Stimulated activated CD4-positive, alpha-beta T cell treated with anti-CD3 and anti-CD28 coated beads, TNF-alpha, amount 100 ng/mL, for 4 hours (primary cell): ENCODE data around the gene ARHGAP33.
"Not testable (repeated sequence)": the region's sequence is repeated elsewhere in the genome, so short reads cannot be mapped to it uniquely, and the experiment has no call there.

Experiments used
- DNase-seq, 3 experiments: peaks; one replicate each; pipeline ENCODE4 v3.0.0-alpha.2; 2020; ENCODE audit warnings: low read depth in 3 of 3

ARHGAP33 gene

DNA sequence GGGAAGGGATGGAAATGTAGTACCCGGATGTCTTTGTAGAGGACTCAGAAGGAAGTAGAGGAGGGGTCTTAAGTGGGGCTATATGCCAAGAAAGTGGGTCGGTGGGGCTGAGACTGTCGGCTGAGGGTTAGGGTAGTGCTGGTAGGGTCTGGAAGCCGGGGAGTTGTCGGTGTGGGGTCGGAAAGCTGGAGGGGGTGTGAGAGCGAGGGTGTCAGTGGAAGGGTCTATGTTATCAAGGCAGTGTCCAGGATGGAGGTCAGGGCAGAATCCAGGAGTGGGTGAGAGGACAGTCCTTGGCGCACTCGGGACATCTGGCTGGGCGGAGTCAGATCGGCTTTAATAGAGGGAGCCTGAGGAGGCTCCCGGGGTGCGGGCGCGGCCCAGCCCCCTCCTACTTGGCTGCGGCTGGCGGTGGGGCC is 20.2 kb upstream of the ARHGAP33 start:
- DNase-seq = no peak

DNA sequence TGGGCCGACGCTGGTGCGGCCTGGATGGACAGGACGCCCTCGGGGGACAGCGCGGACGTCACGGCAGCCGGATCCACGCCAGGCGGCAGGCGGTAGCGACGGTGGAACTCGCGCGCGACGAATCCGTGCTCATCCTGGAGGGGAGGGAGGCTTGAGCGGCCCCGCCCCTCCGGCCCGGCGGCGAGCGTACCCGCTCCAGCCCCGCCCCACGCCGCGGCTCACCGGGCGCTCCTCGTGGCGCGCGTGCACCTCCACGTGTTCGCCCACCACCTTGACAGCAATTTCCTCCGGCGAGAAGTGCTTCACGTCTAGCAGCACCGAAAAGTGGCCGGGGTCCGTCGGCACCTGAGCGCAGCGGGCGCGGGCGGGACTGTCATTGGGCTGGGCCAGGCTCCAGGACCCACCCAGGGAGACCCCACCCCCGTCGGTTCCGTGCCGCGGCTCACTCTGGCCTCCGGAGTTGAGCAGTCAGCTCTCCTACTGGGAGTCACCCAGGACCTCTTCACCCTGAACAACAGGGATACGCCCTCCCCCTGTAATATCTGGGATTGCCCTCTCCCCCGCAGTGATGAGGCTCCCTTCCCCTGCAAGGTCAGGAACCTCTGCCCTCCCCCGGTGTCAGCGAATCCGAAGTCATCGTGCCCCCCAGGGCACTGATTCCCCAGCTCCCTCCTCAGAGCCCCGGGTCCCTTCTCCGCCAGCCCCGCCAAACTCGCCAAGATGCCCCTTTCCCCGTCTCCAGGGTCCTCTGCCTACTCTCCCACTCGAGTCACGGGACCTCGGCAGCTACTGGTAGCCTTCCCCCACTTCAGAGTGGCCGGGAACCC is 19.6 kb upstream of the ARHGAP33 start:
- peak in 2 of 3 experiments; percentile 45 to 56 for DNase-seq

DNA sequence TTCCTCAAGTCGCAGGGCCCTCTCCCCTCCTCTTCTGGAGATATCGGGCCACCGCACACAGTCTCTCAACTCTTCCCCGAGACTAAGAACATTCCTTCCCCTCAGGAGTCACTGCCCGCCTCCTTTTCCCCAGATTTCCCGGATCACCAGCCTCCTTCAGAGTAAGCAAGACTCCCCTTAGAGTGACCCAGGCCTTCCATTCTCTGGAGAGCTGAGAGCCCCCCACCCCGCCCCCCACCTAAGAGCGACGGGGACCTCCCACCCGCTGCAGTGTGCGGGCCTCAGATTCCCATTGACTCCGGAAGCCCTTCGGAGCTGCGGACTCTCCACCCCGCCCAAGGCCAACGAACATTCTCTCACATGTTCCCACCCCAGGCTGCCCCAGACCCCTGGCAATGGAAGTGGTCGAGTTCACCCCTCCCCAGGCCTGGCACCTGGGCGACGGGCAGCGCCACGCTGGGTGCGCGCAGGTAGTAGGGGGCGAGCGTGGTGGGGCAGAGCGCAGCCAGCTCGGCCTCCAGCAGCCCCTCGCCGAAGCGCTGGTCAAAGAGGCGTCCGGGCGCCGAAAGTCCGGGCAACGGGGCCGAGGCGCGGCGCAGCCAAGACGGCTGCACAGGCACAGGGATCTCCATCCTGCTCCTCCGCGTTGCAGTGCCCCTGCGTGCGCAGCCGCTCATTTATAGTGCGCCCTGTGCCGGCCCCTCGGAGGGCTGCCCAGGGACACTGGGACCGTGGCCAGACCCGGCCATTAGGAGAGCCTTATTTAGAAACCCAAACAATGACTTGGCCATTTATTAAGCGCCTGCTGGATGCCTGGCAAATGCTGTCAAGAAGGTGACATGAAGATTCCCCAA is 18.8 kb upstream of the ARHGAP33 start, which contains the start of gene HSPB6:
HSPB6 (minus strand) TSS at position 653 of the 854 bp plus-strand sequence; CDS start at position 632, 21 bp downstream.
- DNase-seq = no peak

DNA sequence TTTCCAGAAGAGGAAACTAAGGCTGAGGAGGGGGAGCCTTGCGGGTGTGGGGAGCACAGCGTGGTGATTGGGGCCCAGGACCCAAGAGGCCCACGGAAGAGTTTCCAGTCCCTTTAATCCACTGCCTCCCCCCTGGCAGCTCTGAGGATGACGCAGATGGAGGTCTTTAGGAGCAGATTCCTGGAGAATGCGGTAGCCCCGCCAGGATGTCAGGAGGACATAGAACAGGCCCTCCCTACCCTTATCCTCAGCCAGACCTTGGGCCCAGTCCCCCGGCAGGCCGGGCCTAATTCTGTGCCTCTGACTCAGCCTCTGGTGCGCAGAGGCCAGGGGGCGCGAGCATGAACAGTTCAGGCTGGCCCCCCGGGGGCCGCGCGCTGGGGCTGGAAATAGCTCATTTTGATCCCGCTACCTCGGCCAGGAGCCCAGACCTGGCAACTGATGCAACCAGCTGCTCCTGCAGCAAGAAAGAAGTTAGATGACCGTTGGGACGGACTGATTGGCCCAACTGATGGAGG is 18.1 kb upstream of the ARHGAP33 start:
- no peak for DNase-seq

DNA sequence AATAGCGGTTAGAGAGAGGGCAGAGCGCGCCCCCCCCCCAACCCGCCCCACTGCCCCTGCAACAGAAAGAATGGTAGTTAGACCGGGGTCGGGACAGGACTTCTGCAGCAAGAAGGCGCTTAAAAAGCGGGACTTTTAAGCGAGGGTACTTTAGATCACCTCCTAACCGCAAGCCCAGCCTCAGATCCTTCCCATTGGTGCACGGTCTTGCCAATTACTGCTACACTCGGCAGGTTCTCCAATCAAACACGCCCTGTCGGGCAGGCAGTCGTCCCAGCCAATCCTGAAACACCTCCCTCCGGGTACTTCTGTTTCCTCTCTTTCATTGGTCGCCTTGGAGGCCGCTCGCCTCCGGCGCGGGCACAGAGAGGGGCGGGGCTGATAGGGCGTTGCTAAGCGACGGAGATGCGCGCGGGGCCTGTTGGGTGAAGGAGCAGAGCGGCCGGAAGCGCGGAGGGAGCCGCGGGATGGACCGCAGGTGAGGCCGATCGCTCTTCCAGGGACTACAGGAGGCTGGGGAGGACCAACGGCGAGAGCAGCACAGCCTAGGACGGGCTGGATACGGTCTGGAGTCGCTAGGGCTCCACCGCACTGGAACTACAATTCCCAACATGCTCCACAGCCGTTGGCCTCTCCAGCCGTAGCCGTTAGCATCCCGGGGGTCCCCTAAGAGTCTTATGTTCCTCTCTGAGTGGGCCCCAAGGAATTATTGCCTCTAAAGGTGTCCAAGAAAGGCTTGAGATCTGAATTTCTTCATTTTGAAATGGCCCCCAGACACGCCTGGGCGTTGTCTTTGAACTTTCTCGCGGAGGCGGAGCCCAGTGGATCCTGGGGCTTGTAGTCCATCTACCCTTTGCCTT is 17.4 kb upstream of the ARHGAP33 start, which contains the start of gene PROSER3:
PROSER3 (plus strand) TSS at position 428 of the 860 bp plus-strand sequence; CDS start at position 468, 40 bp downstream.
- peak; percentile 91 to 96 (median 95) for DNase-seq

DNA sequence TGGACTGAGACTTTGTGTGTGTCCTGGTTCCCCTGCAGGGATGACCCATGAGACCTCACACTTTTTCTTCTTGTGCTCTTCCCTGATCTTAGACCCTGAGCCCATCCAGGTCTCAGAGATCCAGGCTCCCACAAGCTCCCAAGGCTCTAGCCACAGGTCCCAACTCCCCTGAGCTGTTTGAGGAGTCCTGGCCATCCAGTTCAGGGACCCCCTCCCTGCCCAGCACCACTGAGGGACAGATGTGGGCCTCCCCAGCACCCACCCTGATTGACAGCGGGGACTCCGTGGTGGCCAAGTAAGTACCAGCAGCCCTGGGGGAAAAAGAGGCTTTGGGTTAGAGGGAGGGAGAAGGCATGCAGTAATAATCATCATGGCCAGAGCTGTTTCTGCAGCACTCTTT is 15.7 kb upstream of the ARHGAP33 start:
- DNase-seq = no peak

DNA sequence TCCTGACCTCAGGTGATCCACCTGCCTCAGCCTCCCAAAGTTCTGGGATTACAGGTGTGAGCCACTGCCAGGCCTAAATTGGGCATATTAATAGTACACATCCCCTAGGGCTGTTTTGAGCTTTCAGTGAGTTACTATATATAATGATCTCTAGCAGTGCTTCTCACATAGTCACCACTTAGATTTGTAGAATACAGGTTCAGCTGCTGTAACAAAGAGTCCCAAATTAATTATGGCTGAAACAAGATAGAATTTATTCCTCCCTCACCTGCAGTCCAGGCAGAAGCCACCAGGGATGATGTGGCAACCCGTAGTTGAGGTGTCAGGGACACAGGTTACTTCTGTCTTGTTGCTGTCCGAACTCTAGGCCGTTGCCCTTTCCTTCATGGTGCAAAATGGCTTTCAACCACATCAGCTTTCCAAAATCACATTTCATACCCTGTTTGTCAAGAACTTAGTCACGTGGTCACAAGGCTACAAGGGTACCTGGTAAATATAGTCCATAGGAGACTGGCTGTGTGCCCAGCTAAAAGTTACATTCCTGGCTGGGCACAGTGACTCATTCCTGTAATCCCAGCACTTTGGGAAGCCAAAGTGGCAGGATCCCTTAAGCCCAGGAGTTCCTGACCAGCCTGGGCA is 14.5 kb upstream of the ARHGAP33 start:
- DNase-seq = no peak

DNA sequence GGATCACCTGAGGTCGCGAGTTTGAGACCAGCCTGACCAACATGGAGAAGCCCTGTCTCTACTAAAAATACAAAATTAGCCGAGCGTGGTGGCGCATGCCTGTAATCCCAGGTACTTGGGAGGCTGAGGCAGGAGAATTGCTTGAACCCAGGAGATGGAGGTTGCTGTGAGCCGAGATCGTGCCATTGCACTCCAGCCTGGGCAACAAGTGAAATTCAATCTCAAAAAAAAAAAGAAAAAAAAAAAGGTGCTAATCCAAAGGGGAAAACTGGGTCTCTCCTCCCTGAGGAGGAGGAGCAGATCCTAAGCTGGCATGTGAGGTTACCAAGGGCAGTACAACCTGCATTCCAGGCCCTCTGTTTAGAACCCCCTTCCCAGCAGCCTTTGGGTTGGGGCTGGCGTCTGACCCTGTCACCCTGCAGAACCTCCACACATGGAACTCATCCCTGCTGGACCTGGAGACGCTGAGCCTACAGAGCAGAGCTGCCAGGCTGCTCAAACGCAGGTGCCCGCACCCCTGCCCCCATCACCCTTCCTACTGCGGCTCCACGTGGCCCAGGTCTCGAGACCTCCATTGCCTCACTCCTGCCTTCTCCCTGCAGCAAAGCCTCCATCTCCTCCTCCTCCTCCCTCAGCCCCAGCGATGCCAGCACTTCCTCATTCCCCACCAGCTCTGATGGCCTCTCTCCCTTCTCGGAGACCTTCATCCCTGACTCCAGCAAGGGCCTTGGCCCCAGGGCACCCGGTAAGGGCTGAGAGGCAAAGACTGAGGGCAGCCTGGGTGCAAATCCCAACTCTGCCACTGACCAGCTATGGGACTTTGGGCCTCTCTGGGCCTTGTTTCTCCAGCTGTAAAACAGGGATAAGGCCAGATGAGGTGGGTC is 10.7 kb upstream of the ARHGAP33 start:
- DNase-seq = no peak

DNA sequence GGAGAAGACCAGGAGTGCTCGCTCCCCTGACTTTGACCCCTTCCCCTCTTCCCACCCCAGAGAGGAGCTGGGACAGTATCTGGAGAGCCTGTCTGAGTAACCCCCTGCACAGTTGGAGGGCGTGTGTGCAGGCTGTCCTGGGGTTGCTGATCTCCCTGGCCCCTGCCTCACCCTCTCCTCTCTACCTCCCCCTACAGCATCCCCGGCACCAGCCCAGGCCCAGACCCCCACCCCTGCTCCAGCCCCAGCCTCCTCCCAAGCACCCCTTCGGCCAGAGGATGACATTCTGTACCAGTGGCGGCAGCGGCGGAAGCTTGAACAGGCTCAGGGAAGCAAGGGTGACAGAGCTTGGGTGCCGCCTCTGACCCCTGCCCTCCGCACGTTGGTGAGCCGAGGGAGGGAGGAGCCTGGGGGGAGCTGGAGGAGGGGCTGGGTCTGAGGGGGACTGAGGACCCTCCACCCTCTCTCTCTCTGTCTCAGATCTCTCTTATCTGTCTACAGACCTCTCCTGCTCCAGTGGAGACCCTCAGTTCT is 8.7 kb upstream of the ARHGAP33 start:
- DNase-seq = no peak

DNA sequence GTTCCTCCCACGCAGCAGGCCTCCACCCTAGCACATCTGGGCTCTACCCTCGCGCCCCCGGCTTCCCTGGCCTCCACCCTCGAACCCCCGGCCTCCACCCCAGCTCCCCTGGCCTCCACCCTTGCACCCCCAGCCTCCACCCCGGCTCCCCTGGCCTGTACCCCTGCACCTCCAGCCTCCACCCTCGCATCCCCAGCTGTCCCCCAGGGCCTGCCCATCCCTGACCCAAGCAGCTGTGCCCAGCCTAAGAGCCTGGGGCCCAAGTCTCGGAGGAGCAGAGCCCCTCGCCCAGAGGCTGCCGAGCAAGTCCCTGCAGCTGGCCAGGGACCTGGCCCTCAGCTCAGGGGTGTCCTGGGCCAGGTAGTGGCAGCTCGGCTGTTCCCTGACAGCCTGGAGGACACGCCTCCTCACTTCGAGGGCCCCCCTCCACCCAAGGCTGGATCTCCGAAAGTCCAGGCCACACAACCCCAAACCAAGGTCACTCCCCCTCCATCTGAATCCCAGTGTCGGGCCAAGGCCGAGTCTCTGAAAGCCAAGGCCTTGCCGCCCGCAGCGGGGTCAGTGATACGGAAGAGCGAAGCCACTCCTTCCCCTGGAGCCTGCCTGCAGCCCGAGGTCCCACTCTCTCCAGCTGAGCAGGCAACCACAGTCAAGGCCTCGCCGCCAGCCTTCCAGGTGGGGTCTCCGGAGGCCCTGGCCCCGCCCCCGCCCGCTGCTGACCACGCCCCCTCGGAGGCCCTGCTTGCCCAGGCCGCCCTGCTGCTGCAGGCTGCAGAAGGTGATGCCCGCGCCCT is 7.9 kb upstream of the ARHGAP33 start:
- no peak for DNase-seq

DNA sequence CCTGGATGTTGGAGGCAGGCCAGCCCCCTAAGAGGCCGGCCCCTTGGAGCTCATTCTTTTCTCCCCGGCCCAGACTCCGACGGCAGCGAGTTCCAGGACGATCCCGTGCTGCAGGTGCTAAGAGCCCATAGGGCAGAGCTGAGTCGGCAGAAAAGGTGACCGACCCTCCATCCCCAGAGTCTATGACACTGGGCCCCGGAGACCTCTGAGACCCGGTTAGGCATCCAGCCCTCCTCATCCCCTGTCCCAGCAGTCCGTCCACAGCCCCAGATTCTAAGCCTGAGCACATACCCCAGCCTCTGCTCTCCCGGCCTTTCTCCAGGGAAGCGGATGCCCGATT is 7.3 kb upstream of the ARHGAP33 start:
- DNase-seq = no peak

DNA sequence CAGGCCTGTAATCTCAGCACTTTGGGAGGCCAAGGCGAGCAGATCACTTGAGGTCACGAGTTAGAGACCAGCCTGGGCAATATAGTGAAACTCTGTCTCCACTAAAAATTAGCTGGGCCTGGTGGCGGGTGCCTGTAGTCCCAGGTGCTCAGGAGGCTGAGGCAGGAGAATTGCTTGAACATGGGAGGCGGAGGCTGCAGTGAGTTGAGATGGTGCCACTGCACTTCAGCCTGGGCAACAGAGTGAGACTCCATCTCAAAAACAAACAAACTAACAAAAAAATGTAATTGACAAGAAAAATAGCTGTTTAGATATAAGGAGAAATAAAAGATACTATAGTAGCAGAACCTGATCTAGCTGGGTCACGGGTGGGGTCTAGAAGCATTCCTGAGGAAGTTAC is 3.0 kb upstream of the ARHGAP33 start:
- not testable (repeated sequence) for DNase-seq

DNA sequence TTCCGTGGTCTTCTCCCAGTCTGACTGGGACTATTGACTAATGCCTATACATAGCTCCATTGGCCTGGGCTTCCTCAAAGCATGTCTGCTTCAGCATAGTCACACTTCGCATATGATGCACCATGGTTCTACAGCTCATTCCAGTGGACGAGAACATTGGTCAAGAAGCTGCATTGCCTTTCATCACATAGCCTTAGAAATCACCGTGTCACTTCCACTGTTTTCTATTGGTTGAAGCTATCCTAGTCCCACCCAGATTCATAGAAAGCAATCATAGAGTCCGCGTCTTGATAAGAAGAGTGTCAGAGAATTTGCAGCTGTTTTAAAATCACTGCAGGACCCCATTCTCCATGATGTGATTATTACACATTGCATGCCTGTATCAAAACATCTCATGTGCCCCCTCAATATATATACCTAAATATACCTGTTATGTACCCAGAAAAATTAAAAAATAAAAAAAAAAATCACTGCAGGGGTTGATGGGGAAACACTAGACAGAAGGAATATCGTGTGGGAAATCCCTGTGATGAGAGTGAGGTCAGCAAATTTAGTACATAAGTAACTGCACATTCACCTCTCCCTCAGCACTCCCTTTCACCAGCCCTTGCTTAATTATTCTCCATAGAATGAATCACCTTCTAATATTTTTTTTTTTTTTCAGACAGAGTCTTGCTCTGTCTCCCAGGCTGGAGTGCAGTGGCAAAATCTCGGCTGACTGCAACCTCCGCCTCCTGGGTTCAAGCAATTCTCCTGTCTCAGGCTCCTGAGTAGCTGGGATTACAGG is 2.2 kb upstream of the ARHGAP33 start:
- no peak for DNase-seq

DNA sequence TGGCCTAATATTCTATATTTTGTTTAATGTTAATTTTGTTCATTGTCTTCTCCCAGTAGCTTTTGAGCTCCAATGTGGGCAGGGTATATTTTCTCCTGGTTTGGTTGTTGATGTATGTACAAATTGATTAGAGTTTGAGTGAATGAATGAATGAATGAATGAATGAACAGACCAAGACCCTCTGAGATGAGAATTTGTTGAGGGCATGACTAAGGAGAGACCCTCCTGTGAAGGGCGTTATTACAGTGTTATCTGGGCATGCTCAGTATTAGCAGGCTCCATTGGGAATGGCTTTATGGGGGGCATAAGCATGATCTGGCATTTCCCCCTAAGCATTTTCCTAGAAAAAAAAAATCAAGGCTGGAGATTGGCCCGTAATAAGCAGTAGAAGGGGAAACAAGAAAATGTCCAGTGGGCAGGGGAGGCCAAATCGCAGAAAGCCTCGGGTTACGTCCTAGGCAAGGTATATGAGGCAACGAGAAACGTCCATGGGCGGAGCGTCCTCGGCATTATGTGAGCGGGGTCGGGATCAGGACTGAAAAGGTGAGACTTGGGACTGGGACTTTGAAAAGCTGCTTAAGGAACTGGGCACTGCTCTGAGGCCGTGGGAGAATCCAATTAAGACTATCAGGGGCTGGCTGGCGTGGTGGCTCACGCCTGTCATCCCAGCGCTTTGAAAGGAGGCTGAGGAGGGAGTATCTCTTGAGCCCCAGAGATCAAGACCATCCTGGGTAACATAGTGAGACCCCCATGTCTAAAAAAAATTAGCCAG is 904 bp upstream of the ARHGAP33 start:
- no peak for DNase-seq

DNA sequence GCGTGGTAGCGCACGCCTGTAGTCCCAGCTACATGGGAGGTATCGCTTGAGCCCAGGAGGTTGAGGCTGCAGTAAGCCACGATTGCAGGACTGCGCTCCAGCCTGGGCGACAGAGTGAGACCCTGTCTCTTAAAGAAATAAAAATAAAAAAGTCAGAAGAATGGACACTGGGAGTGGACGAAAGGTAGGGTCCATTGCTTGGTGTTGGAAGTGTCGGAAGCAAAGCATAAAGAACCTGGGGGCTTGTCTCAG is 392 bp upstream of the ARHGAP33 start:
- DNase-seq = no peak

DNA sequence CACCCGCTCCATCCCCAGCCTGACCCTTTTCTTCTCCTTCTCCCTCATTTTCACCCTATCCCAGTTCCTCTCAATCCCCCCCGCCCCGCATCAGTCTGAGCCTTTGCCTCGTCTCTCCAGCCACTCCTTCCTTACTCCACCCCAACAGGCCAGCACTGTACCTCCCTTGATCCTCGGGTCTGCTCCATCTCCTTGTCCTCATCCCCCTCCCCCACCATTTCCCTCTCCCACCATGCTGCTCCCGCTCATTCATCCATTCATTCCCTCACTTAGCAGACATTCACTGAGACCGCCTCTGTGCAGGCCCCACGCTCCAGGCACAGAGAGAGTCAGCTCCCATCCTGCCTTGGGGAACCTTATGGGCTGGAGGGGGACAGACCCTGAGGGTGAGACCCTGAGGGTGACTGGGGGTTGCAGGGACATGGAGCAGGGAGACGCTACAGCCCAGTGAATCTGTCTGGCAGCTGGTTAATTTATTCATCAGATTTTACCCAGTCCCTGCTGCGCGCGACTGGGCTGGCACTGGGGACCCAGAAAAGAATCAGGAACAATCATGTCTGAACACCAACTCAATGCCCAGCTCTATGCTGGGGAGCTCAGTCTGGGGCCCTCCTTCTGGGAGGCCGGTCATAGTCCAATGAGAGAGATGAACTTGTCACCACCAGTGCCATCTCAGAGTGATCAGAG is 881 bp downstream of the ARHGAP33 start:
- no peak for DNase-seq
